GM18508 (cell line): Measurements from ENCODE around the gene THRA.
"Not testable (repeated sequence)": the region's sequence is repeated elsewhere in the genome, so short reads cannot be mapped to it uniquely, and the experiment has no call there.

ENCODE experiments used
- ATAC-seq: cut with Tn5 transposase; IDR thresholded peaks from one replicate; pipeline ENCODE4 v1.9.1; 2021; ENCODE audit warnings: moderate number of reproducible peaks; ENCODE audit not compliant: insufficient read depth, unreplicated experiment

THRA gene

DNA sequence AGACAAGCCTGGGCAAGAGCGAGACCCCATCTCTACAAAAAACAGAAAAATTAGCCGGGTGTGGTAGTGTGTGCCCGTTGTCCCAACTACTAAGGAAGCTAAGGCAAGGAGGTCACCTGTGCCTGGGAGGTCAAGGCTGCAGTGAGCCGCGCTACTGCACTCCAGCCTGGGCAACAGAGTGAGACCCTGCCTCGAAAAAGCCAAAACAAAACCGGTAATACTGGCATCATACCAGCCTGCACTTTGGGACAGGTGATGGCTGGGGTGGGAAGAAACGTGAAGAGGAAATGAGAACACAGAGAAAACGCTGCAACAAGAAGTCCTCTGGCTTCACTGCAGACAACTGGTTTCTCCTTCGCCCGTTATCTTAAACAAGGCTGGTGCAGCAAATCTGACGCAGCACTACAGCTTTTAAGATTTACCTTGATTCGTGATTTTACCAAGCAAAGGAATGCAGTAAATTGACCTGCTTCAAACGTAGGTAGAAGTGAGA lies 76.8 kb downstream of the THRA start:
- no peak for ATAC-seq

DNA sequence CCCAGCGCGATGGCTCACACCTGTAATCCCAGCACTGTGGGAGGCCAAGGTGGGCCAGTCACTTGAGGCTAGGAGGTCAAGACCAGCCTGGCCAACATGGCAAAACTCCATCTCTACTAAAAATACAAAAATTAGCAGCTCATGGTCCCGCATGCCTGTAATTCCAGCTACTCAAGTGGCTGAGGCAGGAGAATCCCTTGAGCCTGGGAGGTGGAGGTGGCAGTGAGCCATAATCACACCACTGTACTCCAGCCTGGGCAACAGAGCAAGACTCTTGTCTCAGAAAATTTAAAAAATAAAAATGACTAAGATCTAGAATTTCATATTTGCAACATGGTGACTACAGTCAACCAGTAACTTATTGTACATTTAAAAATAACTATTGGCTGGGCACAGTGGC lies 80.4 kb downstream of the THRA start:
- not testable (repeated sequence) for ATAC-seq
